ENCODE results near the gene ROCK2. TPM values are rescaled to one million over a fixed set of nuclear protein-coding genes. Genes with fewer than 3 reads are reported as not detected.

Gene ROCK2
- total and polyA plus RNA-seq, 2 of the 8 experiments (the other 6 are each of a cell fraction or from before 2014, with no cell fraction given): 2.7 to 29.0 TPM

- TF ChIP-seq GTF2F1 (IDR thresholded peaks at IDR 0.05; ENCODE audit: borderline replicate concordance, low read depth, low read length) (no peak), FOSL1 (IDR thresholded peaks at IDR 0.05; ENCODE audit: insufficient read depth, low read depth, low read length) (no peak)
Measured at GRCh38 chr2:11157731-11158130, 186.7 kb downstream of the ROCK2 start (continued).

Measured in H1 (cell line).